ENCODE measurements around the gene CCDC73. TPM values are rescaled to one million over a fixed set of nuclear protein-coding genes. Genes with fewer than 3 reads are reported as not detected.
"Not testable (repeated sequence)": the region's sequence is repeated elsewhere in the genome, so short reads cannot be mapped to it uniquely, and the experiment has no call there.

The CCDC73 gene
- polyA plus RNA-seq, 1 of the 3 experiments (the other 2 are of a cell fraction): not detected

GRCh38 chr11:32772731-32773130, 21.7 kb downstream of the CCDC73 start (continued):
- TF ChIP-seq RAD21 (IDR thresholded peaks at IDR 0.05; ENCODE audit: low read length) (no peak), TCF12 (IDR thresholded peaks at IDR 0.05) (no peak)

GRCh38 chr11:32761774-32762173, 32.7 kb downstream of the CCDC73 start:
- CTCF ChIA-PET; H3K9ac ChIP-seq; H3K27ac ChIP-seq (ENCODE audit: low read depth in 2 of 2, low read length in 1 of 2); H3K36me3 ChIP-seq (replicated peaks in 1 of 2; ENCODE audit: control insufficient read depth in 1 of 2, insufficient read depth in 2 of 2, low read length in 1 of 2); POLR2A ChIA-PET; H3K9me2 ChIP-seq; H3F3A ChIP-seq (replicated peaks; ENCODE audit: insufficient read depth); H4K20me1 ChIP-seq (ENCODE audit: insufficient read depth); H3K9me3 ChIP-seq; H2AFZ ChIP-seq (ENCODE audit: low read depth); DNase-seq; H3K4me2 ChIP-seq; H3K4me3 ChIP-seq (ENCODE audit: low read depth in 2 of 2, low read length in 1 of 2); H3K27me3 ChIP-seq (ENCODE audit: insufficient read depth); H3K4me1 ChIP-seq (ENCODE audit: control insufficient read depth in 1 of 2, insufficient read depth in 2 of 2, low read depth in 1 of 2, low read length in 1 of 2); H3K79me2 ChIP-seq (ENCODE audit: insufficient read depth): not testable (repeated sequence)
- 14% methylated on average over 2 of the region's 2 CpGs for WGBS (ENCODE audit: low lambda C conversion rate)

- TF ChIP-seq JUND (IDR thresholded peaks at IDR 0.05) (no peak), RAD21 (IDR thresholded peaks at IDR 0.05; ENCODE audit: low read length) (no peak), NRF1 (IDR thresholded peaks at IDR 0.05; ENCODE audit: low read depth, low read length) (no peak)
- Histone ChIP-seq H3K9me3 (no peaks in the 10 kb centered on the region), H3K4me3 (ENCODE audit: low read depth in 2 of 2, low read length in 1 of 2) (no peak overlapping the region), H3F3A (replicated peaks; ENCODE audit: insufficient read depth) (no peaks in the 10 kb centered on the region), H3K27me3 (ENCODE audit: insufficient read depth) (no peaks in the 10 kb centered on the region; the same call in 1 of the 2 replicates), H3K79me2 (ENCODE audit: insufficient read depth) (no peaks in the 10 kb centered on the region), H4K20me1 (ENCODE audit: insufficient read depth) (no peaks in the 10 kb centered on the region), H2AFZ (ENCODE audit: low read depth) (no peak overlapping the region), H3K36me3 (replicated peaks in 1 of 2; ENCODE audit: control insufficient read depth in 1 of 2, insufficient read depth in 2 of 2, low read length in 1 of 2) (no peaks in the 10 kb centered on the region), H3K4me1 (ENCODE audit: control insufficient read depth in 1 of 2, insufficient read depth in 2 of 2, low read depth in 1 of 2, low read length in 1 of 2) (no peaks in the 10 kb centered on the region), H3K4me2 (no peak overlapping the region), H3K27ac (ENCODE audit: low read depth in 2 of 2, low read length in 1 of 2) (no peak overlapping the region), H3K9me2 (no peaks in the 10 kb centered on the region), H3K9ac (no peak overlapping the region)
- WGBS (ENCODE audit: low lambda C conversion rate): 23% methylated on average over 2 of the region's 2 CpGs
- POLR2A ChIA-PET: no interaction called here
- CTCF ChIA-PET: interaction anchor here (0.7 to 1.0 kb wide), 2 partner anchors 22 to 34 kb away, joined by 4 read pairs; no protein-coding TSS in a partner anchor
- DNase-seq: no peak
Observed at GRCh38 chr11:32758291-32758690, 36.2 kb downstream of the CCDC73 start.

- POLR2A ChIA-PET; H3K36me3 ChIP-seq (replicated peaks in 1 of 2; ENCODE audit: control insufficient read depth in 1 of 2, insufficient read depth in 2 of 2, low read length in 1 of 2): not testable (repeated sequence)
Observed at GRCh38 chr11:32753181-32753580, 41.3 kb downstream of the CCDC73 start.

GRCh38 chr11:32752001-32752400, 42.5 kb downstream of the CCDC73 start:
- no peaks in the 10 kb centered on the region for H3K4me1 ChIP-seq (ENCODE audit: control insufficient read depth in 1 of 2, insufficient read depth in 2 of 2, low read depth in 1 of 2, low read length in 1 of 2)
- no peak overlapping the region for H3K27ac ChIP-seq (ENCODE audit: low read depth in 2 of 2, low read length in 1 of 2)
- CTCF ChIA-PET: no interaction called here
- no peaks in the 10 kb centered on the region for H3K79me2 ChIP-seq (ENCODE audit: insufficient read depth)
- WGBS (ENCODE audit: low lambda C conversion rate): 45% methylated on average over 2 of the region's 2 CpGs
- H3K27me3 ChIP-seq (ENCODE audit: insufficient read depth): no peaks in the 10 kb centered on the region
- POLR2A ChIA-PET: no interaction called here
- H3K9ac ChIP-seq: no peak overlapping the region
- H3F3A ChIP-seq (replicated peaks; ENCODE audit: insufficient read depth): no peaks in the 10 kb centered on the region
- H3K36me3 ChIP-seq (replicated peaks in 1 of 2; ENCODE audit: control insufficient read depth in 1 of 2, insufficient read depth in 2 of 2, low read length in 1 of 2): no peaks in the 10 kb centered on the region
- no peak overlapping the region for H3K4me3 ChIP-seq (ENCODE audit: low read depth in 2 of 2, low read length in 1 of 2)
- no peaks in the 10 kb centered on the region for H4K20me1 ChIP-seq (ENCODE audit: insufficient read depth)
- no peak overlapping the region for H2AFZ ChIP-seq (ENCODE audit: low read depth)
- no peak for DNase-seq
- no peaks in the 10 kb centered on the region for H3K9me3 ChIP-seq
- H3K4me2 ChIP-seq: no peak overlapping the region
- no peaks in the 10 kb centered on the region for H3K9me2 ChIP-seq
- TF ChIP-seq FOSL2 (IDR thresholded peaks at IDR 0.05; ENCODE audit: borderline replicate concordance, low read depth): no peak
- TF ChIP-seq USF2 (IDR thresholded peaks at IDR 0.05; ENCODE audit: borderline replicate concordance, low read depth, low read length): no peak
- TF ChIP-seq MAX (IDR thresholded peaks at IDR 0.05; ENCODE audit: low read depth): no peak
- no peak for TF ChIP-seq RXRA (IDR thresholded peaks at IDR 0.05; ENCODE audit: borderline replicate concordance, low read depth)
- TF ChIP-seq EP300 (IDR thresholded peaks at IDR 0.05; ENCODE audit: borderline replicate concordance in 1 of 2, low read depth in 1 of 2, low read length in 1 of 2): no peak
- TF ChIP-seq IRF3 (IDR thresholded peaks at IDR 0.05; ENCODE audit: low read depth, low read length): no peak
- no peak for TF ChIP-seq NFIC (IDR thresholded peaks at IDR 0.05; ENCODE audit: borderline replicate concordance)
- no peak for TF ChIP-seq TAF1 (IDR thresholded peaks at IDR 0.05; ENCODE audit: borderline replicate concordance, low read depth, low read length)
- no peak for TF ChIP-seq GABPA (IDR thresholded peaks at IDR 0.05; ENCODE audit: low read depth)

More at GRCh38 chr11:32753181-32753580, 41.3 kb downstream of the CCDC73 start:
- 42% methylated on average over 1 of the region's 1 CpG for WGBS (ENCODE audit: low lambda C conversion rate)
- CTCF ChIA-PET: interaction anchor here (1.1 kb wide), 1 partner anchor 39 kb away, joined by 3 read pairs; no protein-coding TSS in a partner anchor
- H3K4me3 ChIP-seq (ENCODE audit: low read depth in 2 of 2, low read length in 1 of 2); H2AFZ ChIP-seq (ENCODE audit: low read depth); H3K9me2 ChIP-seq; H3K27ac ChIP-seq (ENCODE audit: low read depth in 2 of 2, low read length in 1 of 2); H3K9ac ChIP-seq; H3K9me3 ChIP-seq; H3F3A ChIP-seq (replicated peaks; ENCODE audit: insufficient read depth); H3K79me2 ChIP-seq (ENCODE audit: insufficient read depth); H4K20me1 ChIP-seq (ENCODE audit: insufficient read depth); H3K4me2 ChIP-seq; DNase-seq; H3K27me3 ChIP-seq (ENCODE audit: insufficient read depth); H3K4me1 ChIP-seq (ENCODE audit: control insufficient read depth in 1 of 2, insufficient read depth in 2 of 2, low read depth in 1 of 2, low read length in 1 of 2): not testable (repeated sequence)

Data from SK-N-SH (cell line).